ENCODE results near the gene DOLPP1.

Gene DOLPP1

DNA sequence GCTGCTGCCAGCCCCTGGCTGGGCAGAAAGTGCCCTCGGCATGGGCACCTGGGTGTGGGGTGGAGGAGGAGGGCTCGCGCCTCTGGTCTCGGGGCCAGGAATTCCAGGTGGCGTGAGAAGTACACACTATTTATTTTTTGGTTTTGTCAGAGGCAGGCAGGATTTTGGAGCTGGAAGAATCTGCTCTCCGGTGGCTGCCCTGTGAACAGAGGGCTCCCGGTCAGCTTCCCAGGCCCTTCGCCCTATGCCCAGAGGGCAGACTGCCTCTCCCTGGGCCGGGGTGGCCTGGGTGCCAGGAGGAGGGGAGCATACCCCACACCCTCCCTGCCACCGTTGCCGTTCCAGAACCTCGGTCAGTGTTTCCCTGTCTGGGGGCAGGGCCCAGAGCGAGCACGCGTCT lies 8.3 kb downstream of the DOLPP1 start:
- no peak for FAIRE-seq
- DNase-seq (ENCODE audit: extremely low spot score, insufficient read length, low read depth), result no peak

DNA sequence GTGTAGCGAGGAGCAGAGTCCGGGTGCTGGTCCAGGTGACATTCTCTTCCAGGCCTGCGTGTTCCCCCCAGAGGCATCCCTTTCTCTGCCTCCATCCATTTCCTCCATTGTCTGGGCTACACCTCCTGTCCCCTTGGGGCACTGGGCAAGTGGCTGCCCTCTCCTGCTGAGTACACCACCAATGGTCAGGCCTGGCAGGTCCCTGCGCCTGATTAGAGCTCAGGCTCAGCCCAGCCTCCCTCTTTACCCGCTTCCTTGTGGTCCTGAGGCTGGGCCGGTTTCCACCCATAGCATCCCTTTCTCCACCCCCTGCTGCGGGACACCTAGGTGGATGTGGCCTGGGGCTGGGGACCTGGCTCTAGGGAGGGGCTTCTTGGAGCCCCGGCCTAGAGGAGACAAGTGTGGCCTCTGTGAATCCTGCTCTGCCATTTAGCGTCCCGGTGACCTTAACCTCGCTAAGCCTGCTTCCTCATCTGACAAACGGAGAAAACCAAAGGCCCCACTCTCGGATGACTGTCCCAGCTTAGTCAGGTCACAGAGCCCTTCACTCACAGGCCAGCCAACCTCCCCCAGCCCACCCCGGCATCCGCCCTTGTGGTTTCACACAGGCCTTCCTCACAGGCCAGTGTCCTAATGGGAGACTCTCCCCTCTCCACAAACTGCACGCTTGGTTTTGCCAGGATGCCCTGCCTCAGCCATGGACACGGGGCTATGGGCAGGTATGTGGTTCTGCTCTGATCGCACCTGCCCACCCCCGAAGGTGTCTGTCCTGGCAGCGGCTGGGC lies 12.9 kb downstream of the DOLPP1 start:
- FAIRE-seq (no peak), DNase-seq (ENCODE audit: extremely low spot score, insufficient read length, low read depth) (no peak)

DNA sequence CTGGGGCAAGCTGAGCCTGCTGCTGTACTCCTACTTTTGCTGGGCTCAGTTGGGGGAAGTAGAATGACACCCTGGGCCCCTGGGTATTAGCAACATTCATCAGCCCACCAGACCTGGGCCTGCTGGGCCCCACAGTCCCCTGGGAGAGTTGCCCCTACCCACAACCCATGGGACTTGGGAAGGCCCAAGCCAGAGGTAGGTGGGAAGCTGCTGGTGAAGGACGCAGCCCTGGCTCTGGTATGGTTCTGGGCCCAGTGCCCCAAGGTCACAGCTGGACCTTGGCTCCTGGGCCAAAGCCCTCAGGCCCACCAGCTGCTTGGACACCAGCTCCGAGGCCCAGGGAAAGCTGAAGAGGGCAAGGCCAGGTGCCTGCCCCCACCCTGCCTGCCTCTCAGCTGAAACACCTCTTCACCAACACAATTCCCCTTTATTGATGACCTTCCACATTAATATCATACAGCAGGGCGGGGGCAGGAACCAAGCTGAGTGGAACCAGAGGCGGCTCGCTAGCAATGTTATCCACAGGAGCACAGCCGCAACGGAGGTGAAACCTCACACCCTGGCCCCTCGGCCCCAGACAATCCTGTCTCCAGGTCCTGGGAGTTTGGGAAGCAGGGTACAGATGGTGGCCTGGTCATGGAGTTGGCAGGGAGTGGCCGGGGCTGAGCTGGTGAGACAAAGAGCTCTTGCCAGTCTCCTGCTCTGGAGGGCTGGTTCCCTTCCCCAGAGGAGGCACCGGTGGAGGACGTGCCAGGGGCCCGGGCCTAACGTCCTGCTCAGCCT lies 13.7 kb downstream of the DOLPP1 start:
- FAIRE-seq, result no peak
- DNase-seq (ENCODE audit: extremely low spot score, insufficient read length, low read depth), result no peak

DNA sequence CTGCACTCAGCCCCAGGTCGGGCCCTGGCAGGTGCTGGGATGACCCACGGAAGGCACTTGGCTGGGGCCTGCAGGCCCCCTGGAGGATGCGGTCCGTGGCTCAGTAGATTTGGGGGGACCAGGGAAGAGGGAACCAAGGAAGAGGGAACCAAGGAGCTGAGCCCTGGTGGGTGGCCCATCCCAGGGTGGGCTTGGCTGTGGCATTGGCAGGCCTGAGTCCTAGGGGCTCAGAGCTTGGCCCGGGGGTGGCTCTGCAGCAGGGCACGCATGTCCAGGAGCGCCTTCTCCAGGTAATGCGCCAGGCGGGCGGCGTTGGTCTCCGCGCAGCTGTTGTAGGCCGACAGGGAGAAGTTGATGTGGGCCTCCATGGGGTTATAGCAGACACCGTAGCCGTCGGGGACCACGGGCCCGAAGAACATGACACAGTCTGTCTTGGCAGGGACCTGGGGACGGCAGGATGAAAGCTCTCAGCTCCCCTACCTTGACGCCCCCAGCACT lies 14.3 kb downstream of the DOLPP1 start:
- FAIRE-seq, result no peak
- DNase-seq (ENCODE audit: extremely low spot score, insufficient read length, low read depth), result no peak

DNA sequence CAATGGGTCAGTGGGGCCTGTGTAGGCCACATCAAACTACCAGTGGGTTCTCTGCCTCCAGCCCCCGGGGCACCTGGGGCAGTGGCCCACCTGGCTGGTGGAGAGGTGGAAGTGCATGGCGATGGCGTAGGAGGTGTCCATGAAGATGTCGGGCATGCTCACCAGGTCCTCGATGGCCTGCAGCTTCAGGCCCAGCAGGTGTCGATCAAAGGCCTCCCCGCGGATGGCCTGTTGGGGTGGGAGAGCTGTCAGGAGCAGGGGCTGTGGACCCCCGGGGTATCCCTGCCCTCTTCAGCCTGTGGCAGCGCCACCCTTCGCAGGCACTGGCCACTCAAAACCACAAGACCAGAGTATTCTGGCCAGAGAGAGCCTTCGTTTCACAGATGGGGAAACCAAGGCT lies 15.0 kb downstream of the DOLPP1 start:
- FAIRE-seq, result no peak
- DNase-seq (ENCODE audit: extremely low spot score, insufficient read length, low read depth), result no peak

DNA sequence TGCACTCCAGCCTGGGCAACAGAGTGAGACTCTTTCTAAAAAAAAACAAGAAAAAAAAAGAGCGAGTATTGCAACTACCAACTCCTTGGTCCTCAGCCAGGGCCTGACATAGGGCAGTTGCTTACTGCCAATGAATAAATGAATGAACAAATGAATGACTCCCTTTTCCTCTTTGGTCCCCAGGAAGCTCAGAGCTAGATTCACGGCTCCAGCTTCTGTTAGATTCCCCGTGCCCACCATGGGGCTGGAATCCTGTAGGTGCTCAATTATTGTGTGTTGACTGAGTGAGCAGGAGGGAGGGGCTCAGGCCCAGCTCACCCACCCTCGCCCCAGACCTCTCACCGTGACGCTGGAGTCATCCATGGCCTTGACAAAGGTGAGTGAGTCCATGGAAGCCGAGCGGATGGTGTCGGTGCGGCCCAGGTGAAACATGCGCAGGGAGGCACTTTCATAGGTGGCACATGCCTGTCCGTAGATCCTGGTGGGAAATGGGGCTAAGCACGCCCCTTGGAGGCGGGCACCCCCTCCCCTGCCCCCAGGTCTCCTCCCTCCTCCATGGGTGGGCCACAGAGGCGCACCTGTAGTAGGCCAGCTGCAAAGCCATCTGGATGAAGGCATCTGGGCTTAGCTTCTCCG lies 16.9 kb downstream of the DOLPP1 start:
- DNase-seq (ENCODE audit: extremely low spot score, insufficient read length, low read depth), result no peak
- no peak for FAIRE-seq

DNA sequence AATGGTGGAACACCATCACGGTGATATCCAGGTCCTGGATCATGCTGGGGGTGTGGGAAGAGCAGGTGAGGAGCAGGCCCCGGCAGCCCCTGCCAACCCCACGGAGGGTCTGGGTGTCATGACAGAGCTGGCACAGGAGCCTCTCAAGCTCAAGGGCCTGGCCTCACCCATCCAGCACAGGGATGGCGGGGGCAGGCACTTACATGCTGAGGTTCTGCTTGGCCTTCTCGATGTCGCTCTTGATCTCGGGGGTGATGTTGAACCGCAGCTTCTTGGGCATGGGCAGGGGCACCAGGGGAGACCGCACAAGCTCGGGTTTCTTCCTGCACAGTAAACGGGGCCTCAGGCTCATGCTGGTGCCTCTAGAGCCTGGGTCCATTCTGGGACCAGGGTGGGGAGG lies 17.4 kb downstream of the DOLPP1 start:
- no peak for FAIRE-seq
- DNase-seq (ENCODE audit: extremely low spot score, insufficient read length, low read depth), result no peak

DNA sequence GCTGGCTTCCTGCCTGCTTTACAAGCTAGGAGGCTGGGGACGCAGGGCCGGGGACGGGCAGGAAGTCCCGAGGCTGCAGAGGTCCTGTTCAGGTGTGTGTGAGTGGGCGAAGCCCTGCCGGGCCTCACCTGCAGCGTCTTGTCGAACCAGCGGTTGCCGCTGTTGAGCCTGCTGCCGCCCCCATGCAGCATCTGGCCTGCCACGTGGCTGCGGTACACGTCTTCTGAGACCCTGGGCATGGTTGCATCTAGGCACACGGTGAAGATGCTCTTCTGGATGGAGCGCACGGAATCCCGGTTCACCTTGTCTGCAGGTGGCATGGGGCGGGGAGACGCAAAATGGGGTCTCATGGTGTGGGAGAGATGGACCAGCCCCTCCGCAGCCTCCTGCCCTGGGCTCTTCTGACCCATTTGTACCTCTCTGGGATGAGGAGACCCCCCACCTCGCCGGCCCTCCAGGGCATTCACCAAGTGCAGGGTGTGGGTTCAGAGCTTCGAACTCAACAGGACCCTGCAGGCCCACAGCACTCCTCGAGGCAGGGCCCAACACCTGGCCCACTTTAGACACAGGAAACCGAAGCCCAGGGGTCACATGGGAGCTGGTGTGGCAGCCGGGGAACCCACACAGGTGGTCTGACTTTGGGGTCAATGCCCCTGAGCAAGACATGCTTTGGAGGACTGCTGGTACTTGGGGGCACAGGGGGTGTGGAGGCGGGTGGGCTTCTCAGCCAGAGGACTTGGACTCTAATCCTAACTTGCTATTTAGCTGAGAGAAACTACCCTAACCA lies 19.7 kb downstream of the DOLPP1 start:
- no peak for FAIRE-seq
- DNase-seq (ENCODE audit: extremely low spot score, insufficient read length, low read depth), result no peak

DNA sequence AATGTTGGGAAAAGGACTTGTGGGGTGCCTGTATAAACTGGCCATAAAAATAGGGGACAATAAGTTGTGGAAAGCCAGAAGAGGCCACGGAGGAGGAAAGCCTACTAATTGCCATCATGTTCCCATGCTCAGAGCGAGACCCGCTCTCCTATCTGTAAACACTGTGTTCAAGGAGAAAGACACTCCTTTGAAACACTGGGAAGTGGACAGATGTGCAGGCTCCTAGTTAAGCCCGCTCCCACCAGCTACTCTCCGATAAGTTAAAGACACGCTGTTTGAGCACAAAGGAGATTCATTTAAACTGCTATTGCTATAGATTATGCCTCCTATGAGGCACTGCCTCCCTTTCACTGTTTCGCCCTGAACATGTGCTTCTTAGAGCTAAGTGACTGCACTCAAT lies 20.4 kb downstream of the DOLPP1 start:
- DNase-seq (ENCODE audit: extremely low spot score, insufficient read length, low read depth) (no peak), FAIRE-seq (no peak)

DNA sequence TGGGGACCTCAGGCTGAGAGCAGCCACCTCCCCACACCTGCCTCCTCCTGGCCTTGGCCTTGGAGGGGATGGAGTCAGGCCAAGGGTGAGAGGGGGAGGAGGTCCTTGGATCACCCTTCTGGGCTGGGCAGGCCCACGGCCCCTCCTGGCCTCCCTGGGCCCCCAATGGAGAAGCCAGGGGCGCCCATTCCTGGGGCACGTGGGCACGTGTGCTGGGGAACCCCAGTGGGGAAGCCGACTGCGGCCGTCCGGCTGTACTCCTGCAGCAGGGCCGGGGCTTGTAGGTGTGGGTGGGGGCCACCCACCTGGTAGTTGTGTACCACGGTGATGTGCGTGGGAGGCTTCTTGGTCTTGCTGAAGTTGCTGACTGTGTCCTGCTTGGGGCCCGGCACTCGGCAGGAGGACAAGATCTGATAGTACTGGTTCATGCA lies 21.2 kb downstream of the DOLPP1 start:
- FAIRE-seq (no peak), DNase-seq (ENCODE audit: extremely low spot score, insufficient read length, low read depth) (no peak)

DNA sequence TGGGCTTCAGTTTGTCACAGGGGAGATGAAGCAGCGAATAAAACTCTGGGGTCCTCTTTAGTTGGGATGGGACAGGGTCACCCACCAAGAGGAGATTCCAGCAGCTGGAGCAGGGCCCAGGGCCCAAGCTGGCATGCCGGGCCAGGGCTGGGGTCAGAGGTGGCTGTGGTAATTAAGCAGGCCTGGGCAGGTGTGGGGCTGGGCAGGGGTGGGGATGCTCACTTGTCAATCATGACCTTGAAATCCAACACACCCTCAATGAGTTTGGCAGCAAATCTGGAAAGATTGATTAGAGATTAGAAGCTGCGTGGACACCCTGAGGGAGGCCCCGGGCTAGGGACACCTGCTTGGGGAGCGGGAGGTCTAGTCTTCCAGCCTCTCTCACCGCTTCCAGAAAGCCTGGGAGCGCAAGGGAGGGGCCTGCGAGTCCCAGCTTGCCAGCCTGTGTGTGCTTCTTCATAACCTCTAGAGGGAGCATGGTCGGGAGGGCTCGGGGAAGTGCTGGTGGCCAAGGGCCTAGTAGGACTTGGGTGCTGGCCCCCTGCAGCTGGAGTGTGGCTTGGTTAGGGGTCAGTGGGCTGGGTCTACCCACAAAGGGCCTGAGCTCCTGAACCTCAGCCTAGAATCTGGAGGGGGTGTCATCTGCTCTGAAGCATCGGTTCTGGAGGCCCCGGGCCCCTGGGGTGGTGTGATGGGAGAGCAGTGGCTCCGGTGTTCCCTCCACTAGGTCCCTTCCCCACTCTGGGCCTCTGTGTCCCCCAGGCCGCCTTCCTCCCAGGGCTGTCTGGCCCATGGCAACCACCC lies 22.1 kb downstream of the DOLPP1 start:
- DNase-seq (ENCODE audit: extremely low spot score, insufficient read length, low read depth) (no peak), FAIRE-seq (no peak)

DNA sequence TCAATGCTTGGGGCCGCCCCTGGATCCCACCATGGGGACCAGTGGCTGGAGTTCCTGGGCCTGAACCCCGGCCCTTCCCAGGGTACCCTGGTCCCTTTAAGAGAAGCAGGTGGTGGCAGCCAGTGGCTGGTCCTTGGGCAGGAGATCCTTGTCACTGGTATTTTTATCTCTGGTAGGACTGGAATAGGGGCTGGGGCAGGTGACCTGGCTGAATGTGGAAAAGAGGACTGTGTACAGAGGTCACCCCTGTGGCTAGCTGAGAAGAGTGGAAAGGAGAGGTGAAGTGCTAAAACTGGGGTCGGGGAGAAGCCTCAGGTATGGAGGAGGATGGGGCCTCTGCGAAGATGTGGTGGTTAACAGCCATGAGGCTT lies 22.7 kb downstream of the DOLPP1 start:
- no peak for DNase-seq (ENCODE audit: extremely low spot score, insufficient read length, low read depth)
- no peak for FAIRE-seq

DNA sequence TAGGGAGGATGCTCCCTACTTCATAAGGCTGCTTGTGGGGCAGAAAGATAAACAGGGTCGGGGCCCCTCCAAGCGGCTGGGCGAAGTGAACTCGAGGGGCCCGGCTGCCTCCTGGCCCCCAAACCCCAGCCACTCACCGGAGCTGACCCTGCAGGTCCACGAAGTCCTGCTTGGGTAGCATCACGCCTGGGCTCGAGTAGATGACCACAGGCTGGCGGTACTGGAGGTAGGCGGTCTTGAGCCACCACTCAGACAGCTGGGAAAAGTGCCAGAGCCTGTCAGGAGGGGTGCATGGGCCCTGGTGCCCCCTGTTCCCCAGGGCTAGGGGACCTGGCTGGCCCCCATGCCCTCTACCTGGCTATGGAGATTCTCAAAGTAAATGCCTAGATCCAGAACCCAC lies 23.1 kb downstream of the DOLPP1 start:
- no peak for FAIRE-seq
- no peak for DNase-seq (ENCODE audit: extremely low spot score, insufficient read length, low read depth)

DNA sequence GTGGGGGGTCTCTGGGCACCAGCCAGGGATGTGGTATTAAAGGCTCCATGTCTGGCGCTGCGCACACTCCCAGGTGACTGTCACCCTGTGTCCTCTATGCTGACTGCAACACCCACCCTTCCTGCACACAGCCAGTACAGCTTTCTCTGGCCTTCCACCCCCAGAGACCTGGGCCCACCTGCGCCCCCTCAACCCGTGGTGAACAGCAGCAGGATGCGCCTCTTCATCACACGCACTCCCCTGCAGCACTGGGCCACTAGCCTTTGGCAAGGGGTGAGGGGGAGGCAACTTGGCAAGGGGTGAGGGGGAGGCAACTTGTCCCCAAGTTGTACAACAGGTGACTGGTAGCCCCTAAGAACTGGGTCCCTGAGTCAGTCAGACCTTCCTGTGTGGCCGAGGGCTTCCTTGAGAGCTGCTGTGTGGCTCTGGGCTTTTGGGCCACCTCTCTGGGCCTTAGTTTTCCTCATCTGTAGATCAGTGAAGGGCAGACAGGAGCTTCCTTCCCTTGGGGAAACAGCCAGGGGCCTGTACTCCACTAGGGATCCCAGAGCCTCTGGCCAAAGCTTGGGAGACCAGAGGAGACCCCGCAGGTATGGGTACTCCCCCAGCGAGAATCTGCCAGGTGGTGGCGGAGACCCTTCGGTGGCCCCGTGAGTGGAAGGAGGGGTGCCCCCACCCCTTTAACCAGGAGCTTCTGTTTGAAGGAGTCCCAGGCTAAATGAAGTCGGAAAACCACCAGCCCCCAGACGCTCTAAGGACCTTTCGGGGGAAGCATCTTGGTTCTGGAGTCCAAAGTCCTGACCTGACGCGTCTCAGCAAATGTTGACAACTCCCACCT lies 25.2 kb downstream of the DOLPP1 start:
- no peak for DNase-seq (ENCODE audit: extremely low spot score, insufficient read length, low read depth)
- FAIRE-seq, result no peak

DNA sequence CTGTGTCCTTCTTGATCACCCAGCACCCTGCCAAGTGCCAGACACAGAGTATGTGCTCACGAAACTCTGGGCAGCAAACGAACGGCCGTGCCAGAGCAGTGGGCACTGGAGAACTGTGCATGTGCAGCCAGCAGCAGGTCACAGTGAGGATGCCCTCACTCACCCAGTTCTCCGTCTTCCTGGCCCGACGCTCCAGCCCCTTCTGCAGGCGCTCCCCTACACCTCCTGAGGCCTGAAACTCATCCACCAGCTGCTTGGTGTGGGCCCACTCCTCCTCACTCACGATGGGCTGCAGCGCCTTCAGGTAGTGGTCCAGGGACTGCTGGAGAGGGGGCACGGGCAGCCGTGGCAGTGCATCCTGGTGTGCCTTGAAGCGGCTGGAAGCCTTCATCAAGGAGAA lies 26.7 kb downstream of the DOLPP1 start:
- FAIRE-seq (no peak), DNase-seq (ENCODE audit: extremely low spot score, insufficient read length, low read depth) (no peak)

DNA sequence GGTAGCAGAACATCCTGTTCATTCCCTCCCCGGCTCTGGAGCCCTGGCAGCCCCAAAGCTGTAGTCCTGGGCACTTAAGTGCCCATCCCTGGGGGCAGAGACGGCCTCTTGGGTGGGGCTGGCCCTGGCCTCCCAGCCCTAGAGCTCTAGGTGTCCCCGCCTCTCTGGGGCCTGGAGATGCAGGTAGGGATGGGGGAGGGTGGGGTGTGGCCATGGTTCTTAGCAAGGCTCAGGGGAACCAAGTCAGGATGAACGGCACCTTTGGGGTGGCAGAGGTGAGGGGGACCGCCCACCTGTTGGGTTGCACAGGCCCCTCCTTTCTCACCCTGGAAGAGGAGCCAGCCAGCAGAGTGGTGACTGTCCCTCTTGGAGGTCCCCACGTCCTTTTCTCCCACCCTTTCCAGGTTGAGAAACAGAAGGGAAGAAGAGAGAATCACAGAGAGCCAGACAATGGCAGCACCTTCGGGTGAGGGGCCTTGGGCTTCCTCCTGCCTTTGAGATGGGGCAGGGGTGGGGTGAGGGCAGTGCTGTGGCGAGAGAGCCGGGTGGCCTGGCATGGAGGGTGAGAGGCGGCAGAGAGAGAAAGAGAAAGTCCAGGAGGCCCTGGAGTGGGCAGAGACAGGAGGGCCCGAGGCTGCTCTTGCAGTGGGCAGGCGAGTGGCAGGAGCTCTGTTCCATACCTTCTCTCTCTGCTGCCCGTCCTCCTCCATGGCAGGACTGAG lies 27.3 kb downstream of the DOLPP1 start:
- FAIRE-seq, result no peak

DNA sequence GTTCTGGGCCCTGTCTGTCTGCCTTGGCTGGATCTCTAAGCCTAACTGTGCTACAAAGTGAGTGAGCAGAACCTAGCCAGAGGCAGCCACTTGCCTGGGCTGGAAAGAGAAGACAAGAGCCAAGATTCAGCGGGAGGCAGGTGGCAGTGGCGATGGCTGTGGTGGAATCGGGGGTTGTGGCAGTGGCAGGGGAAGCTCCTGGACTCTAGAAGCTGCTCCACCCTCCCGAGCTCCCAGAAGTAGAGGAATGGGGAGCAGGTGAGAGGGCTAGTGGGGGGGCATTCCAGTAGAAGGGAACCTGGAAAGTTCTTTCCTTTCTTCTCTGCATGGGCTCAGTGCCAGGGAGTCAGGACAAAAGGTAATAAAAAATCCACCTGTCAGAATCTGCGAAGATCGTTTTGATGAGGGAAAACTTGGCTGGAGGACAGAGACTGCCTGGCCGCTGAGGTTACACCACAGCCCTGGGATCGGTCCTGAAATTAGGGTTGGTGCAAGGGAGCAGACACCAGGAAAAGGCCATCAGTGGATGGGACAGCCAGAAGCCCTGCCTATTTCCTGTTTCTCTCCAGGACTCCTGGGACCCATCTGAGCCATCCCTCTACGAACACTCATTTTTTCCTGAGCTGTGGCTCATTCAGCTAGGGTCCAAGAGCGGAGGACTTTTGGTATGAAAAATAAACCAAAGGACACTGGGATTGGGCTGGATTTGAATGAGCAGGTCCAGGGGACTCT lies 28.1 kb downstream of the DOLPP1 start:
- no peak for FAIRE-seq
- no peak for DNase-seq (ENCODE audit: extremely low spot score, insufficient read length, low read depth)

More for the DNA sequence above, 27.3 kb downstream of the DOLPP1 start:
- no peak for DNase-seq (ENCODE audit: extremely low spot score, insufficient read length, low read depth)
